Heart right ventricle (tissue), 16 donors: Measurements from ENCODE around the gene HMCN2. TPM values are rescaled to one million over a fixed set of nuclear protein-coding genes. Genes with fewer than 3 reads are reported as not detected.

ENCODE experiments used
- ATAC-seq, 8 donors: fragments of 200-7000 bp; cut with Tn5 transposase; one replicate each; pipeline ENCODE4 v1.9.1; 2020; ENCODE audit warnings: mild to moderate bottlenecking in 8 of 8, moderate library complexity in 8 of 8, moderate number of reproducible peaks in 1 of 8
- DNase-seq, 2 donors: peaks; one replicate each; pipeline ENCODE4 v3.0.0-alpha.2; 2020
- H3K27ac ChIP-seq, 10 donors: fragments of 200-600 bp; sonication (generic) in 2 of 10; one replicate each; pipeline versions ENCODE4 v1.5.0 to v1.8.0; 2020 to 2022; ENCODE audit warnings: mild to moderate bottlenecking in 3 of 10
- H3K27me3 ChIP-seq, 7 donors: fragments of 200-600 bp; one replicate each; pipeline ENCODE4 v1.8.0; 2021 to 2022; ENCODE audit warnings: mild to moderate bottlenecking in 2 of 7
- H3K36me3 ChIP-seq, 9 donors: fragments of 200-600 bp; sonication (generic) in 1 of 9; one replicate each; pipeline versions ENCODE4 v1.5.0 to v1.8.0; 2020 to 2022; ENCODE audit warnings: mild to moderate bottlenecking in 2 of 9
- H3K4me1 ChIP-seq, 9 donors: fragments of 200-600 bp; sonication (generic) in 1 of 9; one replicate each; pipeline versions ENCODE4 v1.5.0 to v1.8.0; 2020 to 2022; ENCODE audit warnings: mild to moderate bottlenecking in 4 of 9
- H3K4me3 ChIP-seq, 10 donors: fragments of 200-600 bp; sonication (generic) in 2 of 10; one replicate each; pipeline versions ENCODE4 v1.5.0 to v1.8.0; 2020 to 2022; ENCODE audit warnings: mild to moderate bottlenecking in 7 of 10, moderate library complexity in 2 of 10
- H3K9me3 ChIP-seq, 11 donors: fragments of 200-600 bp in 10 of 11; sonication (generic) in 2 of 11; one replicate each; pipeline versions ENCODE4 v1.5.0 to v1.8.0; 2013 to 2022; ENCODE audit warnings: mild to moderate bottlenecking in 2 of 11, control low read depth in 1 of 11, moderate library complexity in 1 of 11
- WGBS, 2 donors: extraction: QIAGEN DNeasy Blood & Tissue Kit; methylation state at CpG; one replicate each; pipeline ENCODE4 v1.1.7; 2013; ENCODE audit warnings: inconsistent platforms in 1 of 2; 5-methylcytosine and 5-hydroxymethylcytosine counted together
- intact Hi-C, 10 donors: fragments of 100-400 bp; cut with DNase I; formaldehyde crosslinking; loops; one replicate each; pipeline versions ENCODE4 v1.11.1 to v1.14.2; 2022
- polyA plus RNA-seq, 2 donors: library from polyadenylated mRNA; stranded (reverse); fragments of 200-250 nt; gene quantifications; one replicate each; pipeline ENCODE4 v1.2.3, GENCODE V29; 2013
- total RNA-seq, 10 donors: library from RNA; stranded (reverse); fragmentation: NEBNext Ultra II Directional in 3 of 10; extraction: Animal tissue kit (Norgen Biotek cat#: 25700) in 3 of 10; gene quantifications; one replicate each; pipeline versions ENCODE4 v1.2.1 to v1.2.4, GENCODE V29; 2021 to 2023
- TF ChIP-seq, protein P1 (sequence below), 9 donors: fragments of 200-600 bp; sonication (generic) in 2 of 9; IDR thresholded peaks; one replicate each; pipeline versions ENCODE4 v1.5.0 to v1.8.0; 2021 to 2022; ENCODE audit warnings: antibody characterized with exemption in 9 of 9, mild to moderate bottlenecking in 5 of 9, moderate library complexity in 1 of 9
- donor health status: Arrhythmogenic right ventricular cardiomyopathy.
- donor health status: ischemic (EF 13 %, LVEDD 7.1; RV severe dilation, severe dysfunction).
- donor health status: healthy with polysubstance abuse.
- donor health status: DM: no; HTN: yes; CAD: no.
- donor health status: DM: no; HTN: no; CAD: no.
- donor health status: ischemic (EF 25% LVEDD 6.9; RV normal size, moderate dysfunction).
- donor health status: ischemic (EF 25% LVEDD 5.7; RV mildly dilated, moderate dysfunction).
- donor health status: healthy.
- donor health status: DM: yes; HTN: yes; CAD: no.
- donor health status: Ischemic cardiomyopathy.
- donor health status: ischemic (EF 35%, LVEDD 5.7; RV mildly dilated, moderate dysfunction).
- donor health status: nonischemic (EF 11% LVEDD 7.7; RV severe dilation, severe dysfunction).
- donor health status: DM: yes; HTN: yes; CAD: no.
- donor health status: PGD.
- donor health status: ischemic (EF 29% LVEDD 5.4; RV normal size, mild dysfunction).
- donor health status: nonischemic (EF 23%, LVEDD 6.1; RV moderate dilation, normal function).

HMCN2 gene
- total and polyA plus RNA-seq, 12 donors: 2.6 to 10.2 (median 4.9) TPM

DNA sequence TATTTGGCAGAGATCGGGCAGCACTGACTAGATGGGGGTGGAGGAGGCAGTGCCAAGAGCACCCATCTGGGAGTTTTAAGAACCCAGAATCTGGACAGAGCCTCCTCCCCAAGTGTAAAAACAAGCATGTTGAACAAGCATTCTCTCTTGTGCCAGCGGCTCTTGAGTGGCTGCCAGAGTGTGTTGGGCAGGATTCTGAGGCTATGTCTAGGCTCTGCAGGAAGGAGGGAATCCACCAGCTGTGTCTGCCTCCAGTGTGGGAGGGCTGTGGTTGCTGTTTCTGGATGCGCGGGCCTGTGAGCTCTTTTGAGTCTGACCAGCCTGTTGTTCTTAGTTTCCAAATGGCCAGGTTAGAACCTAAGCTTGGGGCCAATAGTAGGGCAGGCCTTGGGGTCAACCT is 39.8 kb downstream of the HMCN2 start:
- Histone ChIP-seq H3K4me1 (peaks cover 0 to 42% (median 6%) of the 10 kb centered on the region in 9 donors), H3K27me3 (no peaks in the 10 kb centered on the region), H3K36me3 (peaks cover 0 to 21% (median 0%) of the 10 kb centered on the region in 9 donors), H3K9me3 (no peaks in the 10 kb centered on the region), H3K4me3 (no peak overlapping the region), H3K27ac (peak overlapping the region in 4 of 10 donors; percentile 6 to 65 (median 47))
- intact Hi-C loops: no loop called here
- TF ChIP-seq, protein P1, sequence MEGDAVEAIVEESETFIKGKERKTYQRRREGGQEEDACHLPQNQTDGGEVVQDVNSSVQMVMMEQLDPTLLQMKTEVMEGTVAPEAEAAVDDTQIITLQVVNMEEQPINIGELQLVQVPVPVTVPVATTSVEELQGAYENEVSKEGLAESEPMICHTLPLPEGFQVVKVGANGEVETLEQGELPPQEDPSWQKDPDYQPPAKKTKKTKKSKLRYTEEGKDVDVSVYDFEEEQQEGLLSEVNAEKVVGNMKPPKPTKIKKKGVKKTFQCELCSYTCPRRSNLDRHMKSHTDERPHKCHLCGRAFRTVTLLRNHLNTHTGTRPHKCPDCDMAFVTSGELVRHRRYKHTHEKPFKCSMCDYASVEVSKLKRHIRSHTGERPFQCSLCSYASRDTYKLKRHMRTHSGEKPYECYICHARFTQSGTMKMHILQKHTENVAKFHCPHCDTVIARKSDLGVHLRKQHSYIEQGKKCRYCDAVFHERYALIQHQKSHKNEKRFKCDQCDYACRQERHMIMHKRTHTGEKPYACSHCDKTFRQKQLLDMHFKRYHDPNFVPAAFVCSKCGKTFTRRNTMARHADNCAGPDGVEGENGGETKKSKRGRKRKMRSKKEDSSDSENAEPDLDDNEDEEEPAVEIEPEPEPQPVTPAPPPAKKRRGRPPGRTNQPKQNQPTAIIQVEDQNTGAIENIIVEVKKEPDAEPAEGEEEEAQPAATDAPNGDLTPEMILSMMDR (IDR thresholded peaks at IDR 0.05): no peak
- ATAC-seq (peak in 1 of 8 donors; percentile 20), DNase-seq (no peak)
- 79 to 84% methylated on average over 4 of the region's 4 CpGs for WGBS, 2 donors

DNA sequence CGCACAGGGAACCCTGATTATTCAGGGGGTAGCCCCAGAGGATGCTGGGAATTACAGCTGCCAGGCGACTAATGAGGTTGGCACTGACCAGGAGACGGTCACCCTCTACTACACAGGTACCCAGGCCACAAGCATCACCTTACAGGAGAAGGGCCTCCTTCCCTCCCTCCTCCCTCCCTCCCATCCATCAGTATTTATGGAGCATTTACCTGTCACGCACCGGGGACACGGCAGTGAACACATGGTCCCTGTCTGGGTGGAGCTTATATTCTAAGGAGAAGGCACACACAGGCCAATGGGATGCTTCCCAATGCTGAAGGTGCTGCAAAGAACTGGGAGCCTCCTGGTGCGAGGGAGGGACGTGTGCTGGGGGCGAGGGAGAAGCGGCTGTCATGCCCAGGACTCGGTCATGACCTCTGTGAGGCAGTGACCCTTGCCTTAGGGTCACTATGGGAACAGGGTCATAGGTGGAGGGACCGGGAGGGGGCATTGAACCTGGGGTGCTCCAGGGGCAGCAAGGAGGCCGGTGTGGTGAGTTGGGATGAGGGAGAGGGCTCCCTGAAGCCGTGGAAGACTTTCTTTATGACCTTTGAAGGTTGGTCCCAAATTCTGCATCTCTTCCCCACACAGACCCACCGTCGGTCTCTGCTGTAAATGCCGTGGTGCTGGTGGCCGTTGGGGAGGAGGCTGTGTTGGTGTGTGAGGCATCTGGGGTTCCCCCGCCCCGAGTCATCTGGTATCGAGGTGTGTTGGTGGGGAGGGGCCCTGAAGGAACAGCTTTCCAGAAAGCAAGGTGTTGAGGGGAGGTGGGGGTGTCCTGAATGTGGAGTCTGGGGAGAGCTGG is 41.5 kb downstream of the HMCN2 start:
- DNase-seq (no peak), ATAC-seq (no peak)
- 90 to 92% methylated on average over 21 of the region's 21 CpGs for WGBS, 2 donors
- H3K4me3 ChIP-seq: no peak overlapping the region
- H3K9me3 ChIP-seq: no peaks in the 10 kb centered on the region
- TF ChIP-seq, protein P1 (IDR thresholded peaks at IDR 0.05): no peak
- H3K36me3 ChIP-seq: peaks cover 0 to 19% (median 0%) of the 10 kb centered on the region in 9 donors
- intact Hi-C loops: no loop called here
- H3K27ac ChIP-seq: no peak overlapping the region
- no peaks in the 10 kb centered on the region for H3K27me3 ChIP-seq
- H3K4me1 ChIP-seq: peaks cover 0 to 35% (median under 1%) of the 10 kb centered on the region in 9 donors

DNA sequence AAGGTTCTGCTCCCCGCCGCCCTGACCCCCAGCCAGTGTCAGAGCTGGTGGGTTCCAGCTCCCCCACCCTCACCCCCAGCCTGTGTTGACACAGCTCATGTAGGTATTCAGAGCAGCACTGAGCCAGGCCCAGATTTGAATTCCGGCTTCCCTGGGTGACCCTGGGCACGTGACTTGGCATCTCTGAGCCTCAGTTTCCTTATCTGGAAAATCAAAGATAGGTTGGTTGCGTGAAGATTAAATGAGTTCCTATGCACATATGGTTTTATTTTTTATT is 42.0 kb downstream of the HMCN2 start:
- Histone ChIP-seq H3K4me3 (no peak overlapping the region), H3K9me3 (no peaks in the 10 kb centered on the region), H3K27me3 (no peaks in the 10 kb centered on the region), H3K4me1 (peaks cover 0 to 30% (median 0%) of the 10 kb centered on the region in 9 donors), H3K27ac (no peak overlapping the region), H3K36me3 (peaks cover 0 to 19% (median 0%) of the 10 kb centered on the region in 9 donors)
- intact Hi-C loops: no loop called here
- TF ChIP-seq, protein P1 (IDR thresholded peaks at IDR 0.05): no peak
- no peak for DNase-seq
- WGBS, 2 donors: 93% methylated on average over 5 of the region's 5 CpGs
- ATAC-seq: no peak

DNA sequence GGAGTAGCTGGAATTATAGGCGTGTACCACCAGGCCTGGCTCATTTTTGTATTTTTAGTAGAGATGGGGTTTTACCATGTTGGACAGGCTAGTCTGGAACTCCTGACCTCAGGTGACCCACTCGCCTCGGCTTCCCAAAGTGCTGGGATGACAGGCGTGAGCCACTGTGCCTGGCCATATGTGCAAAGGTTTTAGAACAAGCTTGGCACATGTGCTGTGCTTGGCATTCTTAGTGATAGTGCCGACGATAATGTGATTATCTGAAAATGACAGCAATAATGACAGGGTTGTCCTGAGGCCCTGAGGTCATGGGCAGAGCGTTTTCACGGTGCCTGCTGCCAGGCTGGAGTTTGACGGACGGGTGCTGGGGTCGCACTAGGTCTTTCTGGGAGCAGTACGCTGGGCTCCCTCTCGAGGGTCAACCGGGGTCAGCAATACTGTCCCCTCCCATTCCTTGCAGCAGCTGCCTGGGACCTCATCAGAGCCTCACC is 42.6 kb downstream of the HMCN2 start:
- Histone ChIP-seq H3K36me3 (peaks cover 0 to 19% (median 0%) of the 10 kb centered on the region in 9 donors), H3K4me1 (peaks cover 0 to 31% (median 3%) of the 10 kb centered on the region in 9 donors), H3K4me3 (no peak overlapping the region), H3K9me3 (no peaks in the 10 kb centered on the region), H3K27me3 (no peaks in the 10 kb centered on the region), H3K27ac (no peak overlapping the region)
- 46 to 60% methylated on average over 14 of the region's 14 CpGs for WGBS, 2 donors
- no peak for DNase-seq
- intact Hi-C loops: no loop called here
- ATAC-seq: no peak
- TF ChIP-seq, protein P1 (IDR thresholded peaks at IDR 0.05): no peak
